ENCODE data around the gene RAB4B.
"Not testable (repeated sequence)": the region's sequence is repeated elsewhere in the genome, so short reads cannot be mapped to it uniquely, and the experiment has no call there.

The RAB4B gene

DNA sequence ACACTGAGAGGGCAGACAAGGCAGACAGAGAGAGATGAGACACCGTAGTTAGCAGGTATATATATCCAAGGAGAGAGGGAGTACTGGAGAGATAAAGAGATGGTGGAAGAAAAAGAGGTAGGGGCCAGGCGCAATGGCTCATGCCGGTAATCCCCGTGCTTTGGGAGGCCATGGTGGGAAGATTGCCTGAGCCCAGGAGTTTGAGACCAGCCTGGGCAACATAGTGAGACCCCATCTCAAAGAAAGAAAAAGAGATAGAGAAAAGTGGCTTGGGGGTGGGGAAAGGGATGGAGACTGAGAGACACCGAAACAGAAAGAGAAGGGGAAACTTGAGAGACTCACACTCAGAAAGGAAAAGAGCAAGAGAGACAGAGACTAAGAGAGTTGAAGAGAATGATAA, 2.5 kb downstream of the RAB4B start:
- DNase-seq (ENCODE audit: low read depth), result no peak

DNA sequence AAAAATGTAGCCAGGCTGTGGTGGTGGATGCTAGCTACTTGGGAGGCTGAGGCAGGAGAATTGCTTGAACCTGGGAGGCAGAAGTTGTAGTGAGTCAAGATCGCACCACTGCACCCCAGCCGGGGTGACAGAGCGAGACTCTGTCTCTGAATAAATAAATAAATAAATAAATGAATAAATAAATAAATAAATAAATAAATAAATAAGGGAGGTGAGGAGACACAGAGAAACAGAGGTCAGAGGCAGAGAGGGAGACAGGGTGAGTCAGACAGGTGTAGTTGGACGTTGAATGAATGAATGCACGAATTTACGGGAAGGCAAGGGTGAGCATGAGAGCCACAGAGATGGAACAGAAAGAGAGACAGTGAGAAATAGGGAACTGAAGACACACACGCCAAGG, 3.1 kb downstream of the RAB4B start:
- no peak for DNase-seq (ENCODE audit: low read depth)

DNA sequence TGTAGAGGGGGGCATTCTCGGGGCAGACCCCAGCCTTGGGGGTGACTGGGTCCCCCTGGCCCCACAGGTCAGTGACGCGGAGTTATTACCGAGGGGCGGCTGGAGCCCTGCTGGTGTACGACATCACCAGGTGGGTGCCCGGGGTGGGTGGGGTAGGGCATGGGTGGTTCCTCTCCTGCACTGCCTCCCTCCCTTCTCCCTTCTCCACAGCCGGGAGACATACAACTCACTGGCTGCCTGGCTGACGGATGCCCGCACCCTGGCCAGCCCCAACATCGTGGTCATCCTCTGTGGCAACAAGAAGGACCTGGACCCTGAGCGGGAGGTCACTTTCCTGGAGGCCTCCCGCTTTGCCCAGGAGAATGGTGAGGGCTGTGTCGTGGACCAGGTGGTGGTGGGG, 5.7 kb downstream of the RAB4B start:
- no peak for DNase-seq (ENCODE audit: low read depth)

DNA sequence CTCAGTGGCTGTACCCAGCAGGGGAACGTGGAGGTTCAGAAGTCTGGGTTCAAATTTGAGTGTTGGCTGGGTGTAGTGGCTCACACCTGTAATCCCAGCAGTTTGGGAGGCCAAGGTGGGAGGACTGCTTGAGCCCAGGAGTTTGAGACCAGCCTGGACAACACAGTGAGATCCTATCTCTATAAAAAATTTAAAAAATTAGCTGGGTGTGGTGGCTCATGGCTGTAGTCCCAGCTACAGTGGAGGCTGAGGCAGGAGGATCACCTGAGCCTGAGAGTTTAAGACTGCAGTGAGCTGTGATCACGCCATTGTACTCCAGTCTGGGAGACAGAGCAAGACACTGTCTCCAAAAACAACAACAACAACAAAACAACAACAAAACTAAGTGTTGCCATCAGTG, 6.1 kb downstream of the RAB4B start:
- not testable (repeated sequence) for DNase-seq (ENCODE audit: low read depth)

DNA sequence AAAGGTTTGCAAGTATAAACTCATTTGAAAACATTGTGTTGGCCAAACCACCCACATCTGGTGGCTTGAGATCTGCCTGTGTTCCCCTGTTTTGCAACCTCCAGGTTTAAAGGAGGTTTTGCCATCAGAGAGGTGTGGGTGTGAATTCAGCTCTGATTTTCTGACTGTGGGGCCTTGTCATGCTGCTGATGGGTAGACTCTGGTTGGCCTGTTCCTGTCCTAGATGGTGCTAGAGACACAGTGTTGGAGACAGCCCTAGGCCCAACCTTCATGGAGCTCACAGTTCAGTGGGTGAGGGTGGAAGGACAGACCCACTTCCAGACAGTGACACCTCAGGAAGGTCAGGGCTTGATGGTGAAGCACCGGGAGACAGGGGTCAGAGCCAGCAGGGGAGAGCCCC, 7.5 kb downstream of the RAB4B start:
- DNase-seq (ENCODE audit: low read depth), result no peak

GRCh38 chr19:40786060-40787037, 8.3 kb downstream of the RAB4B start:
- DNase-seq (ENCODE audit: low read depth), result no peak

DNA sequence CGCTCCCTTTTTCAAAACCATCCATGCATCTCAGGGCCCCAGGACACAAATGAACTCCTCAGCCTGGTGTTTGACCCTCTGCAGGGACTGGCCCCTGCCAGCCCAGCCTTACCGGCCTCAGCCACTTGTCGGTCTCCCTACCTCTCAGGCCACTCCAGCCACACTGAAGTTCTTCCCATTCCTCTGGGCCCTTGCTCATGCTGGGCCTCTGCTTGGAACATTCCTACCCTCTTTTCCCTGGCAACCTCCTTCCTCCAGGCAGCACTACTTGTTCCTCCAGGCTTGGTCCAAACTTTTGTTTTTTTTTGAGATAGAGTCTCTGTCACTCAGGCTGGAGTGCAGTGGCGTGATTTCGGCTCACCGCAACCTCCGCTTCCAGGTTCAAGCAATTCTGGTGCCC, 13.3 kb downstream of the RAB4B start:
- DNase-seq (ENCODE audit: low read depth), result no peak

DNA sequence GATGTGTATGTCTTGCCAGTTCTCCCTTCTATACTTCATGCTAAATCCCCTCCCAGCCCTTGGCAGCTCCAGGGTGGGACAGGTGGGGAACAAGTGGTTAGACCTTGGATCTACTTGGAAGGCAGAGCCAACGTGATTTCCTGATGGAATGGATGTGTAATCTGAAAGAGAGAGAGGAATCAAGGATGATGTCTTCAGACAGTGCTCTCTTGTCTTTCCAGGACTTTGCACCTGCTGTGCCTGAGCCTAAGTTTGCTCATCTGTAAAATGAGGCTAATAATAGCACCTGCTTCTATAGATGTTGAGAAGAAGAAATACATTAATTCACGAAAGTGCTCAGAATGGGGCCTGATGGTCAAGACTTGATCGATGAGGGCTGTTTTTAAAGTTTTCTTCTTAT, 13.9 kb downstream of the RAB4B start:
- DNase-seq (ENCODE audit: low read depth), result no peak

DNA sequence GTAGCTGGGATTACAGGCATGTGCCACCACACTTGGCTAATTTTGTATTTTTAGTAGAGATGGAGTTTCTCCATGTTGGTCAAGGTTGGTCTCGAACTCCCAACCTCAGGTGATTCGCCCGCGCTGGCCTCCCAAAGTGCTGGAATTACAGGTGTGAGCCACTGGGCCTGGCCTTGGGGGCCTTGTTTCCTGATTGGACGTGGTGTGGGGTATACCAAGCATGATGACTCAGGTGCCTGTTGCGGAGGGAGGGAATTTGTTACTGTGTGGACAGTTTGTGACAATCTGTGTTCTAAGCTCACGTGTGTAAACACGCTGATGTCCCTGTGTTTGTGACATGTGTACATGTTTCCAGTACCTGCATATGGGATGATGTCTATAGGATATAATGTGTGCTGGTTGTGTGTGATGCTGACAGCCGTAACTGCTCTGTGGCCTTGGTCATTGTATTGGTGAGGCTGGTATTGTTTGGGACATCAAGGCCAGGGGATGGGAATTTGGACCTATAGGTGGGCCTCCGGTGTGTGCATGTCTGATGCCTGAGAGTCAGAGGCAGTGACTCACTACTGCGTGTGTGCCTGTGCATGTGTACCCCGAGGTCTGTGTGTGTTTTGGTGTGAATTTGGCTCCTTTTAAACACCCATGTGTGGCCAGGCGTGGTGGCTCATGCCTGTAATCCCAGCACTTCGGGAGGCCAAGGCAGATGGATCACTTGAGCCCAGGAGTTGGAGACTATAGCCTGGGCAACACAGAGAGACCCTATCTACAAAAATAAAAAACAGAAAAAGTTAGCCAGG, 19.3 kb downstream of the RAB4B start:
- DNase-seq (ENCODE audit: low read depth), result no peak

- DNase-seq (ENCODE audit: low read depth), result no peak
These were observed 20.1 kb downstream of the RAB4B start for GRCh38 chr19:40797963-40798682.

GRCh38 chr19:40798683-40799557, 20.9 kb downstream of the RAB4B start, which contains the start of gene EGLN2:
Gene EGLN2 (plus strand): TSS chr19:40799191. CDS start chr19:40800573, 1,382 bp downstream.
- peak; percentile 95 for DNase-seq (ENCODE audit: low read depth)

- no peak for DNase-seq (ENCODE audit: low read depth)
These were observed 21.7 kb downstream of the RAB4B start for GRCh38 chr19:40799558-40800338.

- DNase-seq (ENCODE audit: low read depth), result no peak
These were observed 22.4 kb downstream of the RAB4B start for GRCh38 chr19:40800339-40800996.

- DNase-seq (ENCODE audit: low read depth), result no peak
These were observed 22.9 kb downstream of the RAB4B start for GRCh38 chr19:40800997-40801377.

GRCh38 chr19:40801426-40802299, 23.6 kb downstream of the RAB4B start:
- no peak for DNase-seq (ENCODE audit: low read depth)

- DNase-seq (ENCODE audit: low read depth), result no peak
These were observed 24.5 kb downstream of the RAB4B start for GRCh38 chr19:40802300-40803169.

- no peak for DNase-seq (ENCODE audit: low read depth)
These were observed 25.3 kb downstream of the RAB4B start for GRCh38 chr19:40803170-40803856.

All from HS-5 (cell line).